Activated CD4-positive, alpha-beta T cell treated with anti-CD3 and anti-CD28 coated beads, Interleukin-2, amount 10 ng/mL, durations not matched to agents 24 days and 14 days (primary cell): Measurements from ENCODE around the gene PSIP1. TPM values are rescaled to one million over a fixed set of nuclear protein-coding genes. Genes with fewer than 3 reads are reported as not detected.
A peak's percentile ranks its signal among the peaks of the same experiment; 100 is the strongest.

Experiments
- DNase-seq: peaks from one replicate; pipeline ENCODE4 v3.0.0; 2022
- H3K27ac Mint-ChIP-seq: one replicate; pipeline ENCODE4 v1.8.0; 2022; ENCODE audit warnings: mild to moderate bottlenecking, mixed read lengths
- H3K27me3 Mint-ChIP-seq: one replicate; pipeline ENCODE4 v1.8.0; 2022; ENCODE audit warnings: mixed read lengths
- H3K36me3 Mint-ChIP-seq: one replicate; pipeline ENCODE4 v1.8.0; 2022; ENCODE audit warnings: low read depth, mild to moderate bottlenecking, mixed read lengths
- H3K4me1 Mint-ChIP-seq: one replicate; pipeline ENCODE4 v1.8.0; 2021; ENCODE audit warnings: mixed read lengths
- H3K4me3 Mint-ChIP-seq: one replicate; pipeline ENCODE4 v1.8.0; 2022; ENCODE audit warnings: mild to moderate bottlenecking, moderate library complexity, mixed read lengths
- H3K9me3 Mint-ChIP-seq: one replicate; pipeline ENCODE4 v1.8.0; 2021; ENCODE audit warnings: mixed read lengths
- intact Hi-C: fragments of 100-400 bp; cut with micrococcal nuclease; formaldehyde crosslinking; loops from one replicate; pipeline ENCODE4 v1.15.1; 2023
- total RNA-seq: library from RNA; stranded (reverse); gene quantifications from 2 replicates; pipeline ENCODE4 v1.2.3, GENCODE V29; 2022

PSIP1 gene
- total RNA-seq, 1 donor from 2014 or later, result 106 TPM

- H3K27ac Mint-ChIP-seq, result no peak overlapping the region
- DNase-seq, result no peak
- no peak overlapping the region for H3K4me3 Mint-ChIP-seq
- H3K36me3 Mint-ChIP-seq, result no peaks in the 10 kb centered on the region
- intact Hi-C loops, result no loop called here
- H3K27me3 Mint-ChIP-seq, result peaks cover 14% of the 10 kb centered on the region
- H3K4me1 Mint-ChIP-seq, result no peaks in the 10 kb centered on the region
- no peaks in the 10 kb centered on the region for H3K9me3 Mint-ChIP-seq
Observed at GRCh38 chr9:15522130-15522755, 11.5 kb upstream of the PSIP1 start.

- Mint-ChIP-seq H3K27ac (no peak overlapping the region), H3K9me3 (no peaks in the 10 kb centered on the region), H3K4me3 (no peak overlapping the region), H3K36me3 (no peaks in the 10 kb centered on the region), H3K27me3 (peaks cover 15% of the 10 kb centered on the region), H3K4me1 (no peaks in the 10 kb centered on the region)
- intact Hi-C loops, result no loop called here
- DNase-seq, result no peak
Observed at GRCh38 chr9:15521254-15521653, 10.5 kb upstream of the PSIP1 start.

GRCh38 chr9:15519831-15520230 lies 9.1 kb upstream of the PSIP1 start:
- H3K9me3 Mint-ChIP-seq, result no peaks in the 10 kb centered on the region
- no peaks in the 10 kb centered on the region for H3K36me3 Mint-ChIP-seq
- DNase-seq, result no peak
- H3K27me3 Mint-ChIP-seq, result peaks cover 11% of the 10 kb centered on the region
- no peak overlapping the region for H3K27ac Mint-ChIP-seq
- no peaks in the 10 kb centered on the region for H3K4me1 Mint-ChIP-seq
- intact Hi-C loops, result loop anchor here (10.0 kb wide), 1 partner anchor 85 kb away; no protein-coding TSS in a partner anchor
- H3K4me3 Mint-ChIP-seq, result no peak overlapping the region

GRCh38 chr9:15513335-15513734 lies 2.6 kb upstream of the PSIP1 start:
- H3K9me3 Mint-ChIP-seq, result no peaks in the 10 kb centered on the region
- intact Hi-C loops, result loop anchor here (10.0 kb wide), 1 partner anchor 91 kb away; no protein-coding TSS in a partner anchor
- H3K27me3 Mint-ChIP-seq, result peaks cover 8% of the 10 kb centered on the region
- H3K4me1 Mint-ChIP-seq, result peaks cover 26% of the 10 kb centered on the region
- no peak for DNase-seq
- peaks cover 12% of the 10 kb centered on the region for H3K36me3 Mint-ChIP-seq
- no peak overlapping the region for H3K4me3 Mint-ChIP-seq
- H3K27ac Mint-ChIP-seq, result no peak overlapping the region

GRCh38 chr9:15512889-15513288 lies 2.1 kb upstream of the PSIP1 start:
- H3K36me3 Mint-ChIP-seq, result peaks cover 16% of the 10 kb centered on the region
- peaks cover 30% of the 10 kb centered on the region for H3K4me1 Mint-ChIP-seq
- intact Hi-C loops, result loop anchor here (10.0 kb wide), 1 partner anchor 92 kb away; no protein-coding TSS in a partner anchor
- no peak overlapping the region for H3K4me3 Mint-ChIP-seq
- no peak overlapping the region for H3K27ac Mint-ChIP-seq
- DNase-seq, result no peak
- peaks cover 8% of the 10 kb centered on the region for H3K27me3 Mint-ChIP-seq
- H3K9me3 Mint-ChIP-seq, result no peaks in the 10 kb centered on the region

GRCh38 chr9:15512204-15512603 lies 1.4 kb upstream of the PSIP1 start:
- Mint-ChIP-seq H3K36me3 (peaks cover 17% of the 10 kb centered on the region), H3K4me3 (peak overlapping the region; percentile 1), H3K9me3 (no peaks in the 10 kb centered on the region), H3K4me1 (peaks cover 33% of the 10 kb centered on the region), H3K27me3 (peaks cover 4% of the 10 kb centered on the region), H3K27ac (peak overlapping the region; percentile 4)
- DNase-seq, result no peak
- intact Hi-C loops, result loop anchor here (10.0 kb wide), 1 partner anchor 93 kb away; no protein-coding TSS in a partner anchor

GRCh38 chr9:15509931-15510788 lies 610 bp downstream of the PSIP1 start:
- intact Hi-C loops, result loop anchor here (10.0 kb wide), 1 partner anchor 95 kb away; no protein-coding TSS in a partner anchor
- Mint-ChIP-seq H3K27ac (peak overlapping the region; percentile 93), H3K9me3 (no peaks in the 10 kb centered on the region), H3K4me1 (peaks cover 41% of the 10 kb centered on the region), H3K4me3 (peak overlapping the region; percentile 87), H3K27me3 (peaks cover 3% of the 10 kb centered on the region), H3K36me3 (peaks cover 35% of the 10 kb centered on the region)
- DNase-seq, result peak; percentile 88

GRCh38 chr9:15505921-15506320 lies 4.8 kb downstream of the PSIP1 start:
- intact Hi-C loops, result no loop called here
- Mint-ChIP-seq H3K27me3 (no peaks in the 10 kb centered on the region), H3K9me3 (no peaks in the 10 kb centered on the region), H3K4me1 (peaks cover 46% of the 10 kb centered on the region), H3K27ac (no peak overlapping the region), H3K4me3 (no peak overlapping the region), H3K36me3 (peaks cover 56% of the 10 kb centered on the region)
- DNase-seq, result no peak

GRCh38 chr9:15501803-15502202 lies 9.0 kb downstream of the PSIP1 start:
- Mint-ChIP-seq H3K27ac (no peak overlapping the region), H3K4me1 (peaks cover 37% of the 10 kb centered on the region), H3K9me3 (no peaks in the 10 kb centered on the region), H3K4me3 (no peak overlapping the region), H3K27me3 (no peaks in the 10 kb centered on the region), H3K36me3 (peaks cover 58% of the 10 kb centered on the region)
- DNase-seq, result no peak
- intact Hi-C loops, result no loop called here

- Mint-ChIP-seq H3K27me3 (no peaks in the 10 kb centered on the region), H3K36me3 (peaks cover 58% of the 10 kb centered on the region), H3K9me3 (no peaks in the 10 kb centered on the region), H3K27ac (peak overlapping the region; percentile 54), H3K4me3 (peak overlapping the region; percentile 3), H3K4me1 (peaks cover 36% of the 10 kb centered on the region)
- intact Hi-C loops, result no loop called here
- DNase-seq, result no peak
Observed at GRCh38 chr9:15501179-15501578, 9.6 kb downstream of the PSIP1 start.

- intact Hi-C loops, result no loop called here
- peaks cover 59% of the 10 kb centered on the region for H3K36me3 Mint-ChIP-seq
- H3K9me3 Mint-ChIP-seq, result no peaks in the 10 kb centered on the region
- DNase-seq, result no peak
- peak overlapping the region; percentile 32 for H3K4me3 Mint-ChIP-seq
- no peaks in the 10 kb centered on the region for H3K27me3 Mint-ChIP-seq
- no peak overlapping the region for H3K27ac Mint-ChIP-seq
- H3K4me1 Mint-ChIP-seq, result peaks cover 37% of the 10 kb centered on the region
Observed at GRCh38 chr9:15499139-15499538, 11.6 kb downstream of the PSIP1 start.

GRCh38 chr9:15498246-15498995 lies 12.3 kb downstream of the PSIP1 start:
- no peak for DNase-seq
- intact Hi-C loops, result no loop called here
- Mint-ChIP-seq H3K27me3 (no peaks in the 10 kb centered on the region), H3K36me3 (peaks cover 60% of the 10 kb centered on the region), H3K27ac (no peak overlapping the region), H3K9me3 (peaks cover 2% of the 10 kb centered on the region), H3K4me1 (peaks cover 36% of the 10 kb centered on the region), H3K4me3 (no peak overlapping the region)

- Mint-ChIP-seq H3K27me3 (no peaks in the 10 kb centered on the region), H3K4me1 (peaks cover 19% of the 10 kb centered on the region), H3K4me3 (no peak overlapping the region), H3K27ac (no peak overlapping the region), H3K9me3 (peaks cover 7% of the 10 kb centered on the region), H3K36me3 (peaks cover 66% of the 10 kb centered on the region)
- intact Hi-C loops, result no loop called here
- DNase-seq, result no peak
Observed at GRCh38 chr9:15492485-15493150, 18.2 kb downstream of the PSIP1 start.
